ENCODE results near the gene DIO3. TPM values are rescaled to one million over a fixed set of nuclear protein-coding genes. Genes with fewer than 3 reads are reported as not detected.

The DIO3 gene
- total and polyA plus RNA-seq, 2 of the 4 experiments (the other 2 are of a cell fraction) = not detected

GRCh38 chr14:101525640-101526527, 35.4 kb upstream of the DIO3 start:
- ChIA-PET CTCF (no interaction called here), POLR2A (ENCODE audit: unreplicated experiment) (no interaction called here)
- no peaks in the 10 kb centered on the region for H3K36me3 ChIP-seq (ENCODE audit: control insufficient read depth, insufficient read depth, low read length)
- no peak overlapping the region for H3K4me3 ChIP-seq (ENCODE audit: insufficient read depth, low read depth, low read length)
- H3K23ac ChIP-seq (ENCODE audit: low read depth, low read length) = no peak overlapping the region
- no peaks in the 10 kb centered on the region for H4K20me1 ChIP-seq (ENCODE audit: insufficient read depth, low read length)
- H3K4me2 ChIP-seq (ENCODE audit: low read depth, low read length) = no peak overlapping the region
- H2BK5ac ChIP-seq (ENCODE audit: low read depth, low read length, poor library complexity, severe bottlenecking) = no peak overlapping the region
- no peak overlapping the region for H4K91ac ChIP-seq (ENCODE audit: insufficient read depth, low read depth, low read length)
- no peak overlapping the region for H3K9ac ChIP-seq (ENCODE audit: low read depth, low read length)
- no peak overlapping the region for H3K14ac ChIP-seq (replicated peaks; ENCODE audit: low read depth, low read length)
- no TSS peak for BruUV-seq (replicated peaks)
- ATAC-seq (ENCODE audit: low read depth) (no peak), DNase-seq (no peak)
- no peak overlapping the region for H2BK20ac ChIP-seq (ENCODE audit: low read depth, low read length)
- H3K27ac ChIP-seq (ENCODE audit: insufficient read depth, low read length) = no peak overlapping the region
- H3K9me3 ChIP-seq (ENCODE audit: control insufficient read depth, insufficient read depth, low read length) = 0 out of 2 replicates have a peak, but pooled peaks cover 2% of the 10 kb centered on the region
- H3K4ac ChIP-seq (ENCODE audit: low read depth, low read length) = no peak overlapping the region
- no peaks in the 10 kb centered on the region for H3K4me1 ChIP-seq (ENCODE audit: control insufficient read depth, insufficient read depth, low read length)
- H3K56ac ChIP-seq (ENCODE audit: extremely low read depth, insufficient read depth, low read length) = no peak overlapping the region
- no peak overlapping the region for H2BK15ac ChIP-seq (ENCODE audit: low read depth, low read length)
- H4K5ac ChIP-seq (ENCODE audit: low read depth, low read length) = no peak overlapping the region
- in situ Hi-C loops (cut with MboI; ENCODE audit: low sequenced_read_pairs) = no loop called here
- H3K18ac ChIP-seq (ENCODE audit: low read depth, low read length) = no peak overlapping the region
- dilution Hi-C loops (cut with HindIII; ENCODE audit: low sequenced_read_pairs, unreplicated experiment) = no loop called here
- H2BK120ac ChIP-seq (ENCODE audit: low read depth, low read length) = no peak overlapping the region
- intact Hi-C loops (cut with micrococcal nuclease) = no loop called here
- no peaks in the 10 kb centered on the region; the same call in 1 of the 2 replicates for H3K27me3 ChIP-seq (ENCODE audit: control insufficient read depth, insufficient read depth, low read length)
- no peak overlapping the region for H4K8ac ChIP-seq (ENCODE audit: low read depth in 2 of 2, low read length in 2 of 2)
- no peak overlapping the region for H2AFZ ChIP-seq (replicated peaks; ENCODE audit: low read length, poor library complexity)
- WGBS, 2 experiments (ENCODE audit: extremely low coverage in 2 of 2, insufficient read length in 1 of 2) = no CpG with 5 or more reads among the region's 41 CpGs
- H3K9me1 ChIP-seq (ENCODE audit: insufficient read depth, low read length) = no peaks in the 10 kb centered on the region
- no peaks in the 10 kb centered on the region for H3K79me1 ChIP-seq (ENCODE audit: low read depth in 1 of 2, low read length in 2 of 2)
- no peak overlapping the region for H2AK9ac ChIP-seq (replicated peaks; ENCODE audit: low read depth, low read length, poor library complexity)
- no peak for TF ChIP-seq MAZ (IDR thresholded peaks at IDR 0.05; ENCODE audit: borderline replicate concordance, low read depth, low read length)
- TF ChIP-seq SMC3 (IDR thresholded peaks at IDR 0.05; ENCODE audit: low read depth, low read length) = no peak
- no peak overlapping the region for H2AK5ac ChIP-seq (ENCODE audit: low read depth, low read length)

Data from IMR-90 (cell line).